ENCODE data around the gene CACNA2D1.

- TF ChIP-seq EZH2phosphoT487 (IDR thresholded peaks at IDR 0.05; ENCODE audit: borderline replicate concordance, low read length) = no peak
- TF ChIP-seq, protein P1, sequence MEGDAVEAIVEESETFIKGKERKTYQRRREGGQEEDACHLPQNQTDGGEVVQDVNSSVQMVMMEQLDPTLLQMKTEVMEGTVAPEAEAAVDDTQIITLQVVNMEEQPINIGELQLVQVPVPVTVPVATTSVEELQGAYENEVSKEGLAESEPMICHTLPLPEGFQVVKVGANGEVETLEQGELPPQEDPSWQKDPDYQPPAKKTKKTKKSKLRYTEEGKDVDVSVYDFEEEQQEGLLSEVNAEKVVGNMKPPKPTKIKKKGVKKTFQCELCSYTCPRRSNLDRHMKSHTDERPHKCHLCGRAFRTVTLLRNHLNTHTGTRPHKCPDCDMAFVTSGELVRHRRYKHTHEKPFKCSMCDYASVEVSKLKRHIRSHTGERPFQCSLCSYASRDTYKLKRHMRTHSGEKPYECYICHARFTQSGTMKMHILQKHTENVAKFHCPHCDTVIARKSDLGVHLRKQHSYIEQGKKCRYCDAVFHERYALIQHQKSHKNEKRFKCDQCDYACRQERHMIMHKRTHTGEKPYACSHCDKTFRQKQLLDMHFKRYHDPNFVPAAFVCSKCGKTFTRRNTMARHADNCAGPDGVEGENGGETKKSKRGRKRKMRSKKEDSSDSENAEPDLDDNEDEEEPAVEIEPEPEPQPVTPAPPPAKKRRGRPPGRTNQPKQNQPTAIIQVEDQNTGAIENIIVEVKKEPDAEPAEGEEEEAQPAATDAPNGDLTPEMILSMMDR (conservative IDR thresholded peaks at IDR 0.05; ENCODE audit: low read depth, low read length) = no peak
- TF ChIP-seq EZH2 (IDR thresholded peaks at IDR 0.05; ENCODE audit: low read length, unreplicated experiment) = no peak
Measured at GRCh38 chr7:82154728-82155127, 288.8 kb downstream of the CACNA2D1 start.

Data from PC-3 (cell line).